Myometrial cell (primary cell): ENCODE results near the gene ADARB2. TPM values are rescaled to one million over a fixed set of nuclear protein-coding genes. Genes with fewer than 3 reads are reported as not detected.

Source experiments
- total RNA-seq: library from RNA; depleted of rRNA; stranded (reverse); fragments of >200 nt; gene quantifications from 2 replicates; pipeline ENCODE4 v1.2.3, GENCODE V29; 2015

Gene ADARB2
- not detected in 2 replicates for total RNA-seq

DNA sequence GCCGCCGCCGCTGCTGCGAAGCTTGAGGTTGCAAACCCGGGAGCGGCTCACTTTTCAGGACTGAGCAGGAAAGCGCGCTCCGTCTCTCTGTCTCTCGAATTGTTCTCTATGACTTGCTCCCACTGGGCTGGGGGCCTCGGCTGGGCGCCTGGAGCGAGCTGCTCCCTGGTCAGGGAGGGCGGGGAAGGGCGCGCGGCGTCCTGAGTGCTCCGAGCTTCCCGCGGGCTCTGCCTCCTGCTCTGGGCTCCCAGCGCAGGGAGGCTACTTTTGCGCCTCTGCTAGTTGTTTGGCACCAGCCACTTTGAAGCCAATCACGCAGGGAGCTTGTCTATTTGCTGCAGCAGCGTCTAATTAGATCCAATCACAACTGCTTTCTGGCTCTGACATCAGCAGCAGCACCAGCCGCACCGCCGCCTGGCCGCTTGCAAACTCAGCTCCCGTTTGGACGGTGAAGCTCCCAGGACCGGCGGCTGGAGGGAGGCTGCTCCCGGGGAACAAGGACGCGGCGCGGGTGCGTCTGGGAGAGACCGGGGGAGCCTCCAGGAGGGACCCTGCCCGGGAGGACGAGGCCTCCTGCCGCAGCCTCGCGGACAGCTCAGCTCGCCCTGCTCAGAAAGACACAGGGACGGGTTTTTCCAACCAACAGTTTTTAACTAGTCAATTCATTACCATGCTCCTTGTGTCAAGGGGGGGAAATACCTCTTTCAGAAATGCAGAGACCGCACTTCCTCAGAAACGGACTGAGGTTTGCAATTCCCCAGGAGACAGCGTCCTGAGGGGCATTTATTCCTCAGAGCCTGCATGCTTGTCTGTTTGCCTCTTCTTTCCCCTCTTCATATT is at the start of gene ADARB2:
ADARB2 (minus strand) TSS at position 304 of the 840 bp plus-strand sequence.

